CMK (cell line): ENCODE data around the gene IL18BP.

Experiments
- DNase-seq: peaks from one replicate; pipeline ENCODE4 v3.0.0-alpha.2; 2010; ENCODE audit warnings: low read depth

The IL18BP gene

DNA sequence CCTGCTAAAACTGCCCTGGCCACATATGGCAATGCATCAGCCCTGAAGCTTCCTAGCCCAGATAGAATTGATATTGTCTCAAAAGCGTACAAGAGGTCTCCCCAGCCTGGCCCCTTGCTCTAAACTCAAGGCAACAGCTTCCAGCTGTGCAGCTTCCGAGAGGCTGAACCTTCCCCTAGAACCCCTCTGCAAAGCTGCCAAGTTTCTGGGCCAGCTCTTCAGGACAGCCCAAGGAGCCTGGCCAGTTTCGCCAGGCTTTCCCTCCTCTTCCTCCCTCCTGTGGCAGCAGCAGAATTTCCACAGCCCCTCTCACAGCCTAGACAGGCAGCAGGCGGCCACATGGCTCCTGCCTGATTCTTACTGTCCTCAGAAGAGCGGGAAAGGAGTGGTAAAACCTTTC lies 47.1 kb downstream of the IL18BP start:
- DNase-seq = no peak

DNA sequence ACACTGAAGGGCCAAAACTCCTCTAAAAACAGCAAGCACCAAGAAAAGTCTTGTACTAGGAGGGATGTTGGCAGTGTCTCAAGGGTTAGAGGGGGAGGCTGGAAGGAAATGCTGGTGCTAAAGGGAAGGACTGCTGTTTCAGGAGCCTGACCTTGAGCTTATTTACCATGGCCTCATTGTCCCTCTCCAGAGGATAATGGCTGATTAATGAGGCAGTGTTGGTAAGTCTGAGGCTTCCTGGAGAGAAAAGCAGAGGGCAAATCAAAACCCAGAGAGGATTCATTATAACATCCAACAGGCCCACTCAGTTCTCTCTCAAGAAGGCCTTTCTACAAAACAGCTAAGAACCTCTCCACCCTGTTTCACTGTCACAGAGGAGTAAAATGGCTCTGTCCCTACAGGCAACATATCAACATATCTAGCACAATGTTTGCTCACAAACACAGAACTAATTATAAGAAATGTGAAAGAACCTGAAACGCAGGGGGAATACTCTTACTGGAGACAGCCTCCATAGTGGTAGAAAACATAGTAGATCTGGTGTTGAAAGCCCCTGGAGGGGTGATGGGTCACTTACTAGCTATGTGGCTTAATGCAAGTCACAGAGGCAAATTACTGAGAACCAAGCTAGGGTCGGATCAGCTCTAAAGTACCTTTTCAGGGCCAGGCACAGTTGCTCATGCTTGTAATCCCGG lies 50.2 kb downstream of the IL18BP start:
- DNase-seq = no peak
